Stimulated activated CD4-positive, alpha-beta T cell treated with anti-CD3 and anti-CD28 coated beads, TNF-alpha, amount 100 ng/mL, for 1 hour (primary cell): ENCODE data around the gene NOL12.
"Not testable (repeated sequence)": the region's sequence is repeated elsewhere in the genome, so short reads cannot be mapped to it uniquely, and the experiment has no call there.

Source experiments
- DNase-seq, 3 donors: peaks; one replicate each; pipeline ENCODE4 v3.0.0-alpha.2; 2020; ENCODE audit warnings: low read depth in 3 of 3, low spot score in 1 of 3

NOL12 gene

GRCh38 chr22:37678372-37678771 is 7.8 kb upstream of the NOL12 start:
- no peak for DNase-seq

GRCh38 chr22:37679670-37680069 is 6.5 kb upstream of the NOL12 start:
- DNase-seq, result no peak

DNA sequence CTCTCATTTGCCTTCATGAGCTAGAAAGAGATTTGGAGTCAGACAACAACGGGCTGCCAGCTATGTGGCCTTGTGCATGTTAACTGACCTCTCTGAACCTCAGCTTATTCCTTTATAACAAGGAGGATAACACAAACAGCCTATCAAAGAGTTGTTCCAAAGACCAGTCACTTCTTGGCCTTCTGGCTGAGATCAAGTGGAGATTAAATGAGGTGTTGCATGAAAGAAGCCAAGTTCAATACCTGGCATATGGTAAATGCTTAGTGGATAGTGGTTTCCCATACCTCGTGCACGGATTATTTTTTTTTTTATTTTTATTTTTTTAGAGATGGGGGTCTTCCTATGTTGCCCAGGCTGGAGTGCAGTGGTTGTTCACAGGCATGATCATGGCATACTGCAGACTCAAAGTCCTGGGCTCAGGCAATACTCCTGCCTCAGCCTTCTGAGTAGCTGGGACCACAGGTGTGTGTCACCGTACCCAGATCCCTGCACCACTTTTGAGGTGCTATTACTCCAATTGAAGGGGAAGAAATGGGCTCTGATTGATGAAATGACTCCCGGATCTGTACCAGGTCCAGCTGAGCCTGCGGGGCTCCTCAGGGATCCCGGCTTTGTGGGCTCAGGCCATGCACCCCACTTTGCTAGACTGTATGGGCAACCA is 5.8 kb upstream of the NOL12 start:
- no peak for DNase-seq

GRCh38 chr22:37681001-37681424 is 5.1 kb upstream of the NOL12 start:
- DNase-seq, result no peak

DNA sequence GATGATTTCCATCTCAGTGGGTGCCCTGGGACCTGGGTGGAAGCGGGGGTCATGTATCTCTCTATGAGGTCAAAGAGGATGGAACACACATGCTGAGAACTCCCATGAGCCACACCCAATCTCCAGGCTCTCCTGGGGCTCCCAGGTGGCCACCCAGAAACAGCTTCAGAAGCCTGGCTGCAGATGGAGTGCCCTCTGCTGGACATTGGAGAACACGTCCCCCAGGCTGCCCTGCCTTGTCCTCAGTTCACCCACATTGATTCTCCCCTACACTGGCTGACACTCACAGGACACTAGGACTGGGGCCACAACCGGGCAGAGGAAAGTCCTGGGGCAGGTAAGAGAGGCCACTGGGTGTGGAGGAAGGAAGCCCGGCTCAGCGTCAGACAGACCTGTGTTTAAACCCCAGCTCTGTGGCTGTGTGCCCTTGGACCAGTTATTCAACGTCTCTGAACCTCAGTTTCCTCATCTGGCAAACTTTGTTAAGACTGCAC is 4.5 kb upstream of the NOL12 start:
- peak; percentile 31 to 52 (median 49) for DNase-seq

DNA sequence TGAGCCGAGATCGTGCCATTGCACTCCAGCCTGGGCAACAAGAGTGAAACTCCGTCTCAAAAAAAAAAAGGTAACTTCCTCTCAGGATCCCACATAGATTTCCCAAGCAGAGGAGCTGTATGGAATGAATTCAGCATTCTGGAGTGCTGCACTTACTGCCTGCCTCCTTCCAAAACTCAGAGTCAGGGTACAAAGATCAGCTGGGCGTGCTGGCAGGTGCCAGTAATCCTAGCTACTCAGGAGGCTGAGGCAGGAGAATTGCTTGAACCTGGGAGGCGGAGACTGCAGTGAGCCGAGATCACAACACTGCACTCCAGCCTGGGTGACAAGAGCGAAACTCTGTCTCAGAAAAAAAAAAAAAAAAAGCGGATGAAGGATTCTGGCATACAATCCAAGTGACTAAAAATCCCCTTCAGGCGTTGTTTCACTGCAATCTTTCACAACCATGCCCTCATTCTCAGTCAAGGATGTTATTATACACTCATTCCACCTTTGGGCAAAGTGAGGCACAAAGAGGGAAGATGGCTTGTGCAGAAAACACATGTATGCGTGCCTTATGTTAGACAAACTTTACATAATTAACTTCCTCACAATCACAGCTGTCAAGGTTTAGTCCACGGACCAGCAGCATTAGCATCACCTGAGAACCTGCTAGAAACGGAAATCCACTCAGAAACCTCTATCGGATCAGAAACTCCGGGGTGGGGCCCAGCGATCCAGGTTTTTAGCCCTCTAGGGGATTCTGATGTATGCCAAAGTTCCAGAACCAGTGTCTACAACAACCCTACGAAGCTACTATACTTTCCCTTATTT is 1.1 kb upstream of the NOL12 start:
- no peak for DNase-seq

DNA sequence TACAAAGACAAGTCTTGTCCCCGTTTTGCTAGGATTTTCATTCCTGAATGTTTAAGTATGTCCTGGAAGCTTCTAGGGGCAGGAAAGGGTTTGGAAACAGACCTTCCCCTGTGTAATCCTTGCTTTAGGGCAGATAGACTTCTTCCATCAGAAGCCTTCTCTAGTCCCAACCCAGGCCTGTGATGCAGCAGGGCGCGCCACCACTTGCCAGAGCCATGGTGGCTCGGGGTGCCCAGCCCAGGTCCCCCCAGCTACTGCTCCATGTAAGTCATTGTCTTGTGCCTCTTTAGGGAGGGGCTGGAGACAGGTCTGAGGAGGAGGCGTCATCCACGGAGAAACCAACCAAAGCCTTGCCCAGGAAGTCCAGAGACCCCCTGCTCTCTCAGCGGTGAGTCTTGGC is 4.3 kb downstream of the NOL12 start:
- no peak for DNase-seq

- no peak for DNase-seq
Measured at GRCh38 chr22:37690901-37691504, 4.9 kb downstream of the NOL12 start.

GRCh38 chr22:37692627-37693285 is 6.6 kb downstream of the NOL12 start:
- no peak for DNase-seq

- not testable (repeated sequence) for DNase-seq
Measured at GRCh38 chr22:37694131-37694530, 8.0 kb downstream of the NOL12 start.

DNA sequence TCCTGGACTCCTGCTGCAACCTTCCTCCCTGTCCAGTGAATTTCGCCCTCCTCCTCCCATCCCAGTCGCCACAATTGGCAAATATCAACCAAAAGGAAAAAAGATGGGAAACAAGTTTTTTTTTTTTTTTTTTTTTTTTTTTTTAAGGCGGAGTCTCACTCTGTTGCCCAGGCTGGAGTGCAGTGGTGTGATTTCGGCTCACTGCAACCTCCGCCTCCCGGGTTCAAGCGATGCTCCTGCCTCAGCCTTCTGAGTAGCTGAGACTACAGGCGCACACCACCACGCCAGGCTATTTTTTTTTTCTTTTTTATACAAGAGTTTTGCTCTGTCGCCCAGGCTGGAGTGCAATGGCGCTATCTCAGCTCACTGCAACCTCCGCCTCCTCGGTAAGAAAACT is 10.1 kb downstream of the NOL12 start:
- not testable (repeated sequence) for DNase-seq

DNA sequence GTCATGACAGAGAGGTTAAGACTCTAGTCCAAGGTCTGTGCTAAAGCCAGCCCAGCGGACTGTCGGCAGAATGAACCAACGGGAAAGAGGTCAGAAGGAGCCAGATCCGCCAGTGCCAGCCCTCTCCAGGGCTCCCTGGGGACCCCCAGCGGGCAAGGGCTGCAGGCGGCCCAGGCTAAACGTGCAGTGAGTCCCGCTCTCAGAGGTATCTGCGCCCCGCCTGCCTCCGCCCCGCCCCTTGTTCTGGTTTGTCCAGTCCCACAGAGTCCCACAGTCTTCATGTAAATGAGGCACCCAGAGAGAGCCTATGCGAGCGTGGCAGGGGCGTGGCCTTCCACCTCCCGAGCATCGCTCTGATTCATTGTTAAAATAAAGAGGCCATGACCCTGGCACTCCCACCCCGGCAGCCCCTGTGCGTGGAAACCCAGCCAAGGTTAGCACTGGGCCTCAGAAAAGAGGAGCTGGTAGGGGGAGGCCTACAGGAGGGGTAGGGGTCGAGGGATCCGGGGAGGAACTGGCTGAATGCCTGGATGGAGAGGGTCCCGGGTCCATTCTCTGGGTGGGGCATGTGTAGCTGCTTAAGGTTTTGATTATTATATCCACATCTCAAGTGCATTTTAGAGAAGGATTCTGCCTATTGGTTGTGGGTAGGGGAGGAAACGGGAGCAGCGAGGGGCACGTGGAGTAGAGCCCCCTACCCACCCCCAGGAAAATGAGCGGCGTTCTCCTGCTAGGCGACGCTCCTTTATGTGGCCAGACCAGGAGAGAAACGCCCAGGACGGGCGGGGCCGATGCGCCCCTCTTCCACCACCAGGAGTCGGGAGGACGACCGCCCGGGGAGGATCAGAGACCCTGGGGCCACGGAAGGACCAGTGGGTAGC is 10.8 kb downstream of the NOL12 start, which contains the start of gene TRIOBP:
Gene TRIOBP (plus strand): TSS at position 392 of the 881 bp plus-strand sequence. CDS start 4,318 bp downstream, outside the sequence.
- peak; percentile 50 to 71 (median 51) for DNase-seq

GRCh38 chr22:37697538-37697835 is 11.3 kb downstream of the NOL12 start:
- DNase-seq, result no peak

DNA sequence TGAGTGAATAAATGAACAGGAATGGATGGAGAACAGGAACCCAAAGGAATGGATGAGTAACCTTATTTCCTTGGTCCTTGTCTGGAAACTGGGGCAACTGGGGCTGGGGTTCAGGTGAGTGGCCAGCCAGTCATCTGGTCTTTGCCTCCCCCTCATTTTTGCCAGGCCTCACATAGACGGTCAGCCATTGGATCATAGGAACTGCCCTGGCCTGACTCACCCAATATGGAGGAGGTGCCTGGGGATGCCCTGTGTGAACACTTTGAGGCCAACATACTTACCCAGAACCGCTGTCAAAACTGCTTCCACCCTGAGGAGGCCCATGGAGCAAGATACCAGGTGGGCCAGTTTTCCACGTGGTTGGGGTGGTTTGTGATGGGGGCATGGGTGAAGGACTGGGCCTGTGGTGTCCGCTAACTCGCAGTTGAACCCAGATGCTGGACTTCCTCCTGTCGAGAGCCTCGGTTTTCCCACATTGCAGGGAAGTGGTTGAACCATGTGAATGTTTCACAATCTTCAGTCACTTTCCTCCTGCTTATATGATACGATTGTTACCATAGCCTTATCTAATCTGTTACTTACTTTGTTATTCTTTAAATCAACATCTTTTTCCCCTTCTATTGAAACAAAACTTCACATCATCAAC is 15.1 kb downstream of the NOL12 start:
- no peak for DNase-seq

GRCh38 chr22:37703906-37704305 is 17.8 kb downstream of the NOL12 start:
- DNase-seq, result no peak

DNA sequence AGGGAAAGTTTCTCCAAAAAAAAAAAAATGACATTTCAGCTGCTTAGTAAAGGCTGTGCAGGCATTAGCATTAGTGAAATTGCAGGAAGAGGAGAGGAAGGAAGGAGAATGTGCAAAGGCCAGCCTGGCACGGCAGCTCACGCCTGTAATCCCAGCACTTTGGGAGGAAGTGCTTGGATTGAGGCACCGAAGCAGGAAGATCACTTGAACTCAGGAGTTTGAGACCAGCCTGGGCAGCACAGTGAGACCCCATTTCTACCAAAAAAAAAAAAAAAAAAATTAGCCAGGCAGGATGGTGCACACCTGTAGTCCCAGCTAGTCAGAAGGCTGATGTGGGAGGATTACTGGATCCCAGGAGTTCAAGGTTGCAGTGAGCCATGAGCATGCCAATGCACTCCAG is 18.5 kb downstream of the NOL12 start:
- DNase-seq, result no peak

DNA sequence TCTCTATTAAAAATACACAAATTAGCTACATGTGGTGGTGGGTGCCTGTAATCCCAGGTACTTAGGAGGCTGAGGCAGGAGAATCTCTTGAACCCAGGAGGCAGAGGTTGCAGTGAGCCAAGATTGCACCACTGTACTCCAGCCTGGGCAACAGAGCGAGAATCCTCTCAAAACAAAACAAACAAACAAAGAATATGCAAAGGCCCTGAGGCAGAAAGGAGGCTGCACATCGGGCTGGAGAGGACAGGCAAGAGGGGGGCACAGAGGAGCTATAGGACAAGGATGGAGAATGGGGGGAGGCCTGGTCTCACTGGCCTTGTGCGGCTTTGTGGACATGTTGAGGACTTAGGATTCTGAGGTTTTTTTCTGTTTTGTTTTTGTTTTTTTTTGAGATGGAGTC is 19.1 kb downstream of the NOL12 start:
- no peak for DNase-seq

DNA sequence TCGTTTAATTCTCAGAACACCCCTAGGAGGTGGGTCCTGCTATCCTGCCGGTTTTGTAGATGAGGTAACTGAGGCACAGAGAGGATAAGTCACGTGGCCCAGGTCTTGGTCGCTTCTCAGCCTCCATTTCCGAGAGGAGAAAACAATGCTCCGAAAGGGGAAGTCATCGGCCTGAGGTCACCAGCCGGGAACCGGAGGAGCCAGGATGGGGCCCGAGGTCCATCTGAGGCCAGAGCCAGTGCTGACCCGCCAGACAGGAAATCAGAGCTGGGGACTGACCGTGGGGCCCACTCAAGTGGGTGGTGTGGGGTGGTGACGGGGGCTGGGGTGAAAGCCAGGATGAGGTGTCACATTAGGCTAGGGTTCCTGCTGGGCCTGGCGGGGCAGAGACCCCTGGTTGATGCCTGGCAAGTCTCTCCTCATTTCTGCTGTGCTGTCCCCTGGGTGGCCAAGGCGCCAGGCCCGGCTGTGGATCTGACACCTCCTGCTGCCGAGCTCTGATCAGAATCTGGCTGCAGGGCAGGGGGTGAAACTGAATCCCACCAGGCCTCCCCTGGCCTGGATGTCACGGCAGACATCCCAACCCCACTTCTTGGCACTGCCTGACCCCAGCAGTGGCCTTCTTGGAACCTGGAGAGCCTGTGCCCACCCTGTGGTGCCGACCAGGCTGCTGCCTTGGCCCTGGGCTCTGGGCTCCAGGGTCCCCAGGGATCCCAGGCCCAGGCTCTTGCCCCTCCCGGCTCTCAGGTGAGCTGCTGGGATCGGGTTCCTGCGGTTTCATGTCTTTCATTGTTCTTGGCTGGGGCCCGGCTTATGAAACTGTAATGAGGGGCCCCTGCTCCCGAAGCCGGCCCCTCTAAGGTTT is 22.7 kb downstream of the NOL12 start:
- DNase-seq, result no peak

DNA sequence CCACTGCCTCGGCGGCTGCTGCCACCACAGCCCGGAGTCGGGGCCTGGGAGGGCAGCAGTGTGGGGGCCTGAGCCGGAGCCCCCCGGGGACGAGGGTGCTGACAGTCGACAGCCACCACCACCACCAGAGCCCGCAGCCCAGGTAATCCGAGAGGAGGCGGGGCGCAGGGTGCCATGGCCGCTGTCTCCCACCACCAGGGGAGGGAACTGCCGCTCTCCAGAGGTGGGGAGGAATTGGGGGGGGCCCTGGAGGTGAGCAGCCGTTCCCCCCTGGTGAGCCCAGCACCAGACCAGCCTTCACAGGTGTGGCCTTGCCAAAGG is 23.3 kb downstream of the NOL12 start:
- no peak for DNase-seq
